Coronary artery (tissue), 2 donors: Measurements from ENCODE around the gene CXCL10.

Experiments
- DNase-seq: peaks from one replicate; pipeline ENCODE4 v3.0.0-alpha.2; 2017; ENCODE audit warnings: low spot score
- H3K27ac ChIP-seq, 2 donors: fragments of 200-600 bp; sonication (generic); one replicate each; pipeline ENCODE4 v1.5.1; 2016 to 2019
- H3K4me3 ChIP-seq: fragments of 200-600 bp; sonication (generic); 2 replicates; pipeline ENCODE4 v1.5.1; 2016; ENCODE audit warnings: mild to moderate bottlenecking, moderate library complexity
- TF ChIP-seq, protein P1 (sequence below): fragments of 200-600 bp; sonication (generic); IDR thresholded peaks from one replicate; pipeline ENCODE4 v1.5.1; 2019; ENCODE audit warnings: antibody characterized with exemption

CXCL10 gene

DNA sequence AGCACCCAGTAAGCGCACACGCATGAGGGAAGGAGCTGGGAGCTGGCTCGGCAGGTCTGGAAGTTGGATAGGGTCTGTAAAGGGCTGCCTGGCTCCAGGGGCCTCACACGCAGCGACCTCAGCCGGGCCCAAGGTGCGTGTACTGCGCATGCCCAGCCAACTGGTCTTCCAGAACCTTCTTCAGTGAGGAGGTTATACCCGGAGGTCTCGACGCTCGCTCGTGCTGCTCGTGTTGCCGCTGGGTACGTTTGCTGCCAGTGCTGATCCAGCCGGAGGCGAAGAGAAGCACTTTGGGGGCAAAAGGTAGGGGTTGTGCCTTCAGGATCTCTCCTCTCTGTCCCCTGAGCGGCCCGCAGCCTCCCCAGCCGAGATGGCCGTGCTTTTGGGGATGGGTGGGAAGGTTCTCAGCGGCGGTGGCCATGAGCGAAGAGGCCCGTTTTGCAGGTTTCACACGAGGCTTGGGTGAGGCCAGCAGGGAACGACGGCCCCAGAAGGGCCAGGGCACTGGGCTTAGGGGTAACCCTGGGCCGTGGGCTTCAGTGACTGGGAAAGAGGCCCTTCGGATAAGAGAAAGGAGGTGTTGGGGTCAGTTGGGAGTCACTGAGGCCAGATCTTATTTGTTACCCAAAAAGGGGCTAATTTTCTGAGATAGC is 12.2 kb downstream of the CXCL10 start:
- TF ChIP-seq, protein P1, sequence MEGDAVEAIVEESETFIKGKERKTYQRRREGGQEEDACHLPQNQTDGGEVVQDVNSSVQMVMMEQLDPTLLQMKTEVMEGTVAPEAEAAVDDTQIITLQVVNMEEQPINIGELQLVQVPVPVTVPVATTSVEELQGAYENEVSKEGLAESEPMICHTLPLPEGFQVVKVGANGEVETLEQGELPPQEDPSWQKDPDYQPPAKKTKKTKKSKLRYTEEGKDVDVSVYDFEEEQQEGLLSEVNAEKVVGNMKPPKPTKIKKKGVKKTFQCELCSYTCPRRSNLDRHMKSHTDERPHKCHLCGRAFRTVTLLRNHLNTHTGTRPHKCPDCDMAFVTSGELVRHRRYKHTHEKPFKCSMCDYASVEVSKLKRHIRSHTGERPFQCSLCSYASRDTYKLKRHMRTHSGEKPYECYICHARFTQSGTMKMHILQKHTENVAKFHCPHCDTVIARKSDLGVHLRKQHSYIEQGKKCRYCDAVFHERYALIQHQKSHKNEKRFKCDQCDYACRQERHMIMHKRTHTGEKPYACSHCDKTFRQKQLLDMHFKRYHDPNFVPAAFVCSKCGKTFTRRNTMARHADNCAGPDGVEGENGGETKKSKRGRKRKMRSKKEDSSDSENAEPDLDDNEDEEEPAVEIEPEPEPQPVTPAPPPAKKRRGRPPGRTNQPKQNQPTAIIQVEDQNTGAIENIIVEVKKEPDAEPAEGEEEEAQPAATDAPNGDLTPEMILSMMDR = no peak
- no peak for DNase-seq
- no peak overlapping the region for H3K4me3 ChIP-seq
- H3K27ac ChIP-seq = peak overlapping the region in 1 of 2 donors; percentile 1

DNA sequence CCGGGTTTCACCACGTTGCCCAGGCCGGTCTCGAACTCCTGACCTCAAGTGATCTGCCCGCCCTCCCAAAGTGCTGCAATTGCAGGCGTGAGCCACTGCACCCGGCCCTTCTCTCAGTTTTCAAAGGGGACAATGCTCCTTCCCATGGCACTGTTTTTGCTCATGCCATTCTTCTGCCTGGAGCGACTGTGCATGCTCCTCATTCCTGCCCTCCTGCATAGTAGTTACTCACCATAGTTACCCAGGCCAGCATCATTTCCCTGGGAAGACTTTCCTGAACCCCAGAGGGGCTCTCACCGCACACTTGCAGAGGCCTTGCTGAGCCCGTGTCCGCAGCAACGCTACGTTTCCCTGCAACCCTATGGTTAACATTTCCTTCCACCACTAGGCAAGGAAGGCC is 12.7 kb downstream of the CXCL10 start:
- TF ChIP-seq, protein P1 = no peak
- Histone ChIP-seq H3K4me3 (no peak overlapping the region), H3K27ac (no peak overlapping the region)
- DNase-seq = no peak

DNA sequence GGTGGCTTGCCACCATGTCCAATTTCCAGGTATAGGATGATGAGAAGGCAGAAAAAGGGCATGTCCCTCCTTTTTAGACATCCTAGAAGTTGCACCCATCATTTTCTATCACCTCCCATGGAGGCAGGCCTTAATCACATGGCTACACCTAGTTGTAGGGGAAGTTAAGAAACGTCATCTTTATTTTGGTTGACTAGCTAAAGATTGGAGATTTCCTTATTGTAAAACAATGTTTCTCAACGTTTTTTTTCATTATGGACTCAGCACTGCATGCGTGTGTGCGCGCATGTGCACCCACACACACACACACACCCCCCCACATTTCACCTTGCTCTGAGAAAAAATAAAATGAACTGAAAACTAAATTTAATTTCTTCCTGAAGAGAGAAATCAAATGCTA is 14.0 kb downstream of the CXCL10 start:
- no peak overlapping the region for H3K4me3 ChIP-seq
- TF ChIP-seq, protein P1 = no peak
- H3K27ac ChIP-seq = no peak overlapping the region
- DNase-seq = no peak

DNA sequence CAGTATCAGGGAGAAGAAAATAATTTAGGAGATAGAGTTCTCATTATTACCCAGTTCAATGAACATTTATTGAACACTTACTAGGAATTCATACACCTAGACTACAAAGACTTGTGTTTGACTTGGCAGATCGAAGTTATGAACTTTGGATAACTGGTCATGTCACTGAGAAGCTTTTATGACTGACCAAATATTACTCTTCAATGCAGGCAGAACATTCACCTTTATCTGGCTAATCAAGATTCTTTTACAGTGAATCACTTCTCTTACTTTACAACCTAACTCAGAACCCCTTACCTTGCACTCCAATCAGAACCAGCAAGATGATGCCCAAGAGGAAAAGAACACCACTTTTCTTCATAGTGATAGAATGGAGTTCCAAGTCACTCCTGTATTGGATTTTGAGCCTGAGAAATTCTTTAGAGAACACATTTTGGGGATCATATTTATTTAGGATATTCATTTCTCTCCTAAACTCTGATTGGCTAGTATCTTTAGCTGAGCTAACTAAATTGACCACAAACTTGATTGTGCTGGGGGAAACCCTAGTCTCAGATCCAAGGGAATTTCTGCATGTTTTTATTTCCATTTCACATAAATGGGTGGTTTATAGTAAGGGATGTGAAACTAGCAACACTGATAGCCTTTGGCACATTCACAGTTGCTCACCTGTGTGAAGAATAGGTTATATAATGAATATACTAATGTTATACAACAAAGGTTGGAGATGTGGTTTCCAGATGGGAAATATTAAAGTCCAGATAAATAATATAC is 16.0 kb downstream of the CXCL10 start, which contains the start of gene CXCL9:
CXCL9 (minus strand) TSS at position 421 of the 774 bp plus-strand sequence; CDS start at position 361, 60 bp downstream.
- TF ChIP-seq, protein P1 = no peak
- no peak for DNase-seq
- Histone ChIP-seq H3K4me3 (no peak within 1 kb of the TSS), H3K27ac (no peak within 1 kb of the TSS)

DNA sequence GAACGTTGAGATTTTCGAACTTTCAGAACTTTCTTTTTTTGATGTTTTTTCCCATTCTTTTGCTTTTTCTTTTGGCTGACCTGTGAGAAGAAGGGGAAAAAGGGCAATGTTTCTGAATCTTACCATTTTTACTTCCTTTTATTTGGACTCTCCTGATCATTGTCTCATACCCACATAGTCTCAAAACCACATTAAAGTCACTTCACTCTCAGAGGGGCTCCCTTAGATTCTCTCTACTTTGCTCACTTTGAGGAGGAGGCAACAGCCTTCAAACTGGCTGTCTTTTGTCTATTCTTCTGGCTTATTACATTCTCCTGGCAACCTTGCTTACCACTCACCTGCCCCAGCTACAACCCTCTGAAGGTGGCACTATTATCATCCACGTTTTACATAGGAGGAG is 19.7 kb downstream of the CXCL10 start:
- TF ChIP-seq, protein P1 = no peak

DNA sequence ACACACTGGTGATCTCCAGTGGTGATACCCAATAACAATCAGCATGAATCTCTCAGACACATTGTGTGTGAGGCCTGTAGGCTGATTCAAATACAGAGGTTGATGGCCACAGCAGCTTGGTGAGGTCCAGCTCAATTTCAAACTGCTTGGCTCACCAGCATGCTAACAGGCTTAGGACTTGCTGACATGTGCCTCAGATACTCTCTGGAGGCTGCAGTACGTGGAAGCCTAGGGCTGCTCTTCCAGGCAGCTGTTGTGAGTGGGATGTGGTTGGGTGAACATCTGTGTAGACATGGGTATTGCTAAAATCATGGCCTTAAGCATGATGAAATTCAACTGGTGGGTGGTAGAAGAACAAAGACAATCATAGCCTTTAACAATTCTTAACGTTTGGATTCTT is 20.3 kb downstream of the CXCL10 start:
- no peak overlapping the region for H3K27ac ChIP-seq
- no peak for DNase-seq
- no peak overlapping the region for H3K4me3 ChIP-seq
- TF ChIP-seq, protein P1 = no peak

More for the DNA sequence above, 19.7 kb downstream of the CXCL10 start:
- no peak for DNase-seq
- Histone ChIP-seq H3K27ac (no peak overlapping the region), H3K4me3 (no peak overlapping the region)

DNA sequence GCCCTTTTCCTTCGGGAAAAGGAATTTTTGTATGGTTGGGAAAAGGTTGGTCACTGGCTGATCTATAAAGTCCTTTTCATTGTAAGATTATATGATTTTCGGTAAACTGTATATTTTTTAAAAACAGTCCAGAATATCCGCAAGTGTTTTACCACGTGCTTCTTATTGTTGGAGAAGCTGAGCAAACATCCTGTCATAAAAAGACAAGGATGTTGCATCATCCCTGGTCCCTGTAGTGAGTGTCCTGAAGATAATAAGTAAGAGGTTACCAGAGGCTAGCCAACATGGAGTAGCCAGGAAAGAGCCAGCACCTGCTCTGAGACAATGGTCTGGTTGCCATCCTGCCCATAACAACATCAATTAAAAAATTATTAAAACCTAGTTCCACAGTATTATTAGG is 21.1 kb downstream of the CXCL10 start:
- no peak for DNase-seq
- TF ChIP-seq, protein P1 = no peak
- no peak overlapping the region for H3K4me3 ChIP-seq
- H3K27ac ChIP-seq = no peak overlapping the region
